HG03135 (cell line): ENCODE results near the gene EID2.
A peak's percentile ranks its signal among the peaks of the same experiment; 100 is the strongest.

Experiments
- ATAC-seq: cut with Tn5 transposase; IDR thresholded peaks from one replicate; pipeline ENCODE4 v1.9.1; 2021; ENCODE audit warnings: mild to moderate bottlenecking, moderate library complexity; ENCODE audit not compliant: unreplicated experiment

The EID2 gene

DNA sequence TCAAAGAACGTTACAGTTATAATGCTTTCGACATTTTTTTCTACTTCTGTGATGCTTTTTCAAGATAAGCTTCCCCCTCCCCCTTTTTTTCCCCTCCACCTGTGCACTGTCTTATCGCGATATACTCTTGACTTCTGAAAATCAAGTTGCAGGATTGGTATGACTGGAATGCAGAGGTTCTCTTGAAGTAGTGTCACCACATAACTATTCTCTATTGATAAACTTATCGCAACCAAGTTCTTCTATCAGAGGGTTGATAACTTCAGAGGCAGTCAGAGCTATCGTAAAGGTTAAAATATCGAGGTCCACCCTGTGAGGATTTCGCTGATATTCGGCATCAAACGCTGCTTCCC is 820 bp downstream of the EID2 start:
- ATAC-seq, result peak; percentile 13

DNA sequence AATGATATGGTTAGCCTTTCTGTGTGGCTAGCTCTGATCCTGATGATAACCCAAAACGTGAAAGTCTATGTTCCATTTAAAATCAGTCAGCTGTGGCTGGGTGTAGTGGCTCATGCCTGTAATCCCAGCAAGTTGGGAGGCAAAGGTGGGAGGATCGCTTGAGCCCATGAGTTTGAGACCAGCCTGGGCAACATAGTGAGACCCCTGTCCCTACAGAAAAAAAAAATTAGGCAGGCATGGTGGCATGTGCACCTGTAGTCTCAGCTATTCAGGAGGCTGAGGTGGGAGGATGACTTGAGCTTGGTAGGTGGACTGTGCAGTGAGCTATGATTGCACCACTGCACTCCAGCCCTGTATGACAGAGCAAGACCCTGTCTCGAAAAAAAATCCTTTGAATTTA is 6.2 kb downstream of the EID2 start:
- no peak for ATAC-seq

DNA sequence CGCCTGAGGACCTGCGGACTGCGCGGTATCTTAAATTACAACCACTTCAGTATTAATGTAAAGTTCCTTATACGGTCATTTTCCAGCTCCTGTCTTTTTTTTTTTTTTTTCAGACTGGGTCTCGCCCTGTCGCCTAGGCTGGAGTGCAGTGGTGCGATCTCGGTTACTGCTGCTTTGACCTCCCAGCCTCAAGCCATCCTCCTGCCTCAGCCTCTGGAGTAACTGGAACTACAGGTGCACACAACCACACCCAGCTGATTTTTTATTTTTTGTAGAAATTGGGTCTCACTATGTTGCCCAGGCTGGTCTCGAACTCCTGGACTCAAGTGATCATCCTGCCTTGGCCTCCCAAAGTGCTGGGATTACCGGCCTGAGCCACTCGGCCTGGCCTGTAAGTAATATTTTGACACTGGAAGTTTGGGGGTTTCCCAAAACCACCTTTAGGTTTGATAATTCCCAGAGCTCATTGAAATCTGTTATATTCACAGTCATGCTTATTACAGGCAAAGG is 6.9 kb downstream of the EID2 start:
- no peak for ATAC-seq

DNA sequence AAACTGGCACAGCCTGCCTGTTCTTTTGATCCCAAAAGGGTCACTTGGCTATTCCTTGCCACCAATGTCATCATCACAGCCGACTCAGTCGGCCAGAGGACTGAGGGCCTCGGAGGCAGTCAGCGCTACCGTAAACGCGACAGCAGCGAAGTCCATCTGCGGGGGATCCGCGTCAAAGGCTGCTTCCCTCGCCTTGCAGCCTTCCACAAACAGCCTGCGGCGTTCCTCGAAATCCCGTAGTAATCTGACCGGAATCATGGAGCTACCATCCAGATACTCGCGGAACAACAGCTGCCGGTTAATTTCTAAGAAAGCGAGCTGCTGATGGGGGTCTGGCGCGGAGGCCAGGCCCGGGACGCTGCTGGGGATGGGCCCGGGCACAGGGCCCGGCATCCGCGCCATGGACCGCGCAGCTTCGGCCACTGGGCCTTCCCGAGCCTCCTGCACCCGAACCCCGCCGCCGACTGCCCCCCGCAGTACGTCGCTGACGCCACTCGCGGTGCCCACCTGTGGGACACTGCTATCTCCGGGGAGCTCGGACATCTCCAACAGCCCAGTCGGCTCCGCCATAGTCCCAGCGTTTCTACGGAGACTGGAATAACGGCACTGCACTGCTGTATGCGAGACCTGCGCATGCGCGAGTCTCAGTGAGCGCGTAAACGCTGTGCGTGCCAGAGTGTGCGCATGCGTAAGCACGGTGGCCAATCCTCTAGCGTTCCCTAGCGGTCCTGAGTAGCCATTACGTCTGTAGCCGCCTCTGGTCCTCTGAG is 7.5 kb downstream of the EID2 start, which contains the start of gene EID2B:
EID2B (minus strand) TSS at position 620 of the 770 bp plus-strand sequence; CDS start at position 570, 50 bp downstream.
- peak; percentile 83 for ATAC-seq

DNA sequence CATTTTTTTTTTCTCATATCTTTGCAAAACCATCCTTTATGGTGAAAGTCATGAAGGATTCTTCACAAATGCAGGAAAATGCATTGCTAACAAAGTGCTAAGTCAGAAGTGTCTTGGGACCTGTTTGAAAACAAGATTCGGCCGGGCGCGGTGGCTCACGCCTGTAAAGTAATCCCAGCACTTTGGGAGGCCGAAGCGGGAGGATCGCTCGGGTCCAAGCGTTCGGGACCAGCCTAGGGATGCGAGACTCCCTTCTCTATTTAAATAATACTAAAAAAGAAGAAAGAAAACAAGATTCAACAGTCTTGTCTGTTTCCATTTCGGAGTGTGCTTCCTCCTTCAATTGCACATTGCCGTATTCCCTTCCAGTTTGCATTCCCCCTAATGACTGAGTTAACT is 8.1 kb downstream of the EID2 start:
- ATAC-seq, result no peak

DNA sequence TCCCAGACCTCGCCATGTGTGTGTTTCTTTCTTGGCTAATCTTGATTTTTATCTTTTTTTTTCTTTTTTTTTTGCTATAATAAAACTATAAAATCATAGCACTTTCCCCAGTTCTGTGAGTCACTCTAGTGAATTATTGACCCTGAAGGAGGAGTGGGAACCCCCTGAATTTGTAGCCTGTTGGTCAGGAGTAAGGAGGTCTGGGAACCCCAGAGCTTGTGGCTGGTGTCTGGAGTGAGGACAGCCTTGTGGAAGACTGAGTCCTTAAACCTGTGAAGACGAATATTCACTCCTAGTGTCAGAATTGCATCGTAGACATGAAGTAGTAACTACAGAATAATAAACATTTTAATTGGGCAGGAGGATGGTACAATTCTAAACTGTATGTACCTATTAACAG is 14.8 kb downstream of the EID2 start:
- no peak for ATAC-seq

DNA sequence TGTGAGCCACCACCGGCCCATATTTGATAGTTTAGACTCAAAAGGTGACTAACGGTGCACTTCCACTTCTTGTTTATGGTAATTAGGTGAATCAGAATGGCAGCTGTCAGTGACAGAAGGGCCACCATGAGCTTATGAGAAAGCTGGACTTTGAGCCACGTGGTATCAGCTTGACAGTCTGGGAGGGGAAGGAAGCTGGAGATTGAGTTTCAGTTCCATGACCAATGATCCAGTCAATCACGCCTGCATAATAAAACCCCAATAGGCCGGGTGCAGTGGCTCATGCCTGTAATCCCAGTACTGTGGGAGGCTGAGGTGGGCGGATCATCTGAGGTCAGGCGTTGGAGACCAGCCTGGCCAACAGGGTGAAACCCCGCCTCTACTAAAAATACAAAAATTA is 15.5 kb downstream of the EID2 start:
- ATAC-seq, result no peak

DNA sequence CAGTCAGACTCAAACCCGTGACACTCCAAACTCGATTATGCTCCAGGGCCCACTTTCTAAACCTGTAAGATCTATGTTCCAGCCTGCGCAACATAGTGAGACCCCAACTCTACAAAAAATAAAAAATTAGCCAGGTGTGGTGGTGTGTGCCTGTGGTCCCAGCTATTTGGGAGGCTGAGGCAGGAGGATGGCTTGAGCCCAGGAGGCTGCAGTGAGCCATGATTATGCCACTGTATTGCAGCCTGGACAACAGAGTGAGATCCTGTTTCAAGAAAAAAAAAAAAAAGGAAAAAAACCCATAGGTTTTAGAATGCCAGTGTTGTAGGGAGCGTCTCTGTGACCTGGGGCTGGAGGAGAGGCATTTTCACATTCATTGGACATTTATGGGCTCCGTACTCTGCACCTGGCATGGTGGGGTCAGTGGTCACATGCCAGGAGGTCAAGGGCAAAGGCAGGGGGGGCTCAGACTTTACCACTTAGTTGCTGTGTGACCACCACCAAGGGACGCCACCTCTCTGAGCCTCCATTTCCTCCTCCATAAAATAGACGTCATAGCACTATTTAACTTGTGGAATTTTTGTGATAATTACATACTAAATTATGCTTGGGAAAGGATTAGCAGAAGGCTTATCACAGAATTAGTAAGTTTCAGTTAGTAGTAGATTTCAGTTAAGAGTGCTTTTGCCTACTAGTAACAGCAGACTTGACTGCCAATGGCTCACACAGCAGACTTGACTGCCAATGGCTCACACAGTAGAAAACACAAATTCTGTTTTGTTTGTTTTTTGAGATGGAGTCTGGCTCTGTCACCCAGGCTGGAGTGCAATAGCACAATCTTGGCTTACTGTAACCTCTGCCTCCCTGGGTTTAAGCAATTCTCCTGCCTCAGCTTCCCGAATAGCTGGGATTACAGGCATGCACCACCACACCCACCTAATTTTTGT is 19.1 kb downstream of the EID2 start:
- no peak for ATAC-seq

DNA sequence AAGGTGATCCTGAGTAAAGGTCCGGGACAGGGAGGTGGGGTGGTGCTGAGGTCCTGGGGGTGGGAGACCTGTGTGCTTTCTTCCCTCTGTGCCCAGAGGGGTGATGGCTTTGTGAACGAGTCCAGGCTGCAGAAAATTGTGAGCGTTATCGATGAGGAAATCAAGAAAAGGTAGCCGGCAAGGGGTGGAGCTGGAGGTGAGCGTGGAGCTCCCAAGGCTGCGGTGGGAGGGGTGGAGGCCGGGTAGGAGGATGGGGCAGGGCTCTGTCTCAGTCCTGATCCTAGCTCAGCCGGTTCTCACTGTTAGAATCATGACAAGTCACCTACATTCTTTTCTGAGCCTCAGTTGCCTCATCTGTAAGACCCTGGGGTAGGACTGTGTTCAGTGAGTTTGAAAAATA is 21.0 kb downstream of the EID2 start:
- ATAC-seq, result no peak

DNA sequence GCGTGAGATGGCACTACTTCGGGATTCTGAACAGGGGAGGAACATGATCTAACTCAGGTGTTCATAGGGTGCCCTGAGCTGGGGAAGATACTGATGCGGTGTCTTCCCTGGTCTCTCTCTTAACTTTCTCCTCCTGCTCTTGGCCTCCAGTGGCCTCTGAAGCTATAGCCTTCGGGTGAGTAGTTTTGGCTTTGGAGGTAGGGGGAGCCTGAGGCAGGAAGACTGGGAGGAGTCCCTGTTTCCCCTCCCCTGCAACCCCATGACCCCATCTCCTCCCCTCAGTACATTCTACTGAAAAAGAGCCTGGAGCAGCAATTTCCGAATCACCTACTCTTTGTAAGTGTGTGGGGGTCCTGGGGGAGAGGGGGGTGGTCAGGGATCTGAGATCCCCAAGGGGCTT is 21.5 kb downstream of the EID2 start:
- no peak for ATAC-seq

DNA sequence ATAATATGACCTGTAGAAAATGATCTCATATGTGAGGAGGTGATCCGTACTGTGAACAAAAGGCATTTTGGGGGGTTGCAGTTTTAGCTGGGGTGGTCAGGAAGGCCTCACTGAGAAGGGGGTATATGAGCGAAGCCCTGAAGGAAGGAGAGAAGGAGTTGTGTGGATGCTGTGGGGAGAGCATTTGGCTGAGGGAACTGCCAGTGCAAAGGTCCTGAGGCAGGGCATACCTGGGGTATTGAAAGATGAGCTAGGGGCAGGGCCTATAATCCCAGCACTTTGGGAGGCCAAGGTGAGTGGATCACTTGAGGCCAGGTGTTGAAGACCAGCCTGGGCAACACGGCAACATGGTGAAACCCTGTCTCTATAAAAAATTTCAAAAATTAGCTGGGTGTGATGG is 22.5 kb downstream of the EID2 start:
- no peak for ATAC-seq

DNA sequence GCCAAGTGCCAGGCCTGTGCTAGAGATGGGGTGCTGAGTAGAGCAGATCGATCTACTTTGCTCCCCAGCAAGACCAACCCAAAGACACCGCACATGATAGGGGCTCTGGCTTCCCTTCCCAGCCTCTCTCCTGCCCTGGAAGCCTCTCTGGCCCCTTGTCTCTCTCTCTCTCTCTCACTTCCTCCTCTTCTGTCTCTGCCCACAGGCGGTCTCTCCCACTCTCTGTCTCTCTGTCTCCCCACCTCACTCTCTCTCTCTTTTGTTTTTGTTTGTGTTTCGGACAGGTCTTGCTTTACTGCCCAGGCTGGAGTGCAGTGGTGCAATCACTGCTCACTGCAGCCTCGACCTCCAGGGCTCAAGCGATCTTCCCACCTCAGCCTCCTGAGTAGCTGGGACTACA is 23.7 kb downstream of the EID2 start:
- ATAC-seq, result no peak

DNA sequence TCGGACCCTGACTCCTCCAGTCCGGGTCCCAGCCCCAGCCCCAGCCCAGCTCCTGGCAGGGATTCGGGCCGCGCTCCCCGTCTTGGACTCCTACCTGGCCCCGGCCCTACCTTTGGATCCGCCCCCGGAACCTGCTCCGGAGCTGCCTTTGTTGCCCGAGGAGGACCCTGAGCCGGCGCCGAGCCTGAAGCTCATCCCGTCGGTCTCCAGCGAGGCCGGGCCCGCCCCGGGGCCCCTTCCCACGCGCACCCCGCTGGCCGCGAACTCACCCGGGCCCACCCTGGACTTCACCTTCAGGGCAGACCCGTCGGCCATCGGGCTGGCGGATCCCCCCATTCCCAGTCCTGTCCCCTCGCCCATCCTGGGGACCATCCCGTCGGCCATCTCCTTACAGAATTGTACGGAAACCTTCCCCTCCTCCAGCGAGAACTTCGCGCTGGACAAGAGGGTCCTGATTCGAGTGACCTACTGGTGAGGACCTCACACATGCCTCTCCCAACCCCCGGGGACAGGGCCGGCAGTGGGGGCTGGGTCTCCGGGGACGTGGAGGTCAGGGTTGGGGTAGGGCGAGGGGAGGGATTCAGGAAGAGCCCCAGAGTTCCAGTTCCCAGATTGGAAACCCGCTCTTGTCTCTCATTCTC is 24.3 kb downstream of the EID2 start:
- ATAC-seq, result no peak

DNA sequence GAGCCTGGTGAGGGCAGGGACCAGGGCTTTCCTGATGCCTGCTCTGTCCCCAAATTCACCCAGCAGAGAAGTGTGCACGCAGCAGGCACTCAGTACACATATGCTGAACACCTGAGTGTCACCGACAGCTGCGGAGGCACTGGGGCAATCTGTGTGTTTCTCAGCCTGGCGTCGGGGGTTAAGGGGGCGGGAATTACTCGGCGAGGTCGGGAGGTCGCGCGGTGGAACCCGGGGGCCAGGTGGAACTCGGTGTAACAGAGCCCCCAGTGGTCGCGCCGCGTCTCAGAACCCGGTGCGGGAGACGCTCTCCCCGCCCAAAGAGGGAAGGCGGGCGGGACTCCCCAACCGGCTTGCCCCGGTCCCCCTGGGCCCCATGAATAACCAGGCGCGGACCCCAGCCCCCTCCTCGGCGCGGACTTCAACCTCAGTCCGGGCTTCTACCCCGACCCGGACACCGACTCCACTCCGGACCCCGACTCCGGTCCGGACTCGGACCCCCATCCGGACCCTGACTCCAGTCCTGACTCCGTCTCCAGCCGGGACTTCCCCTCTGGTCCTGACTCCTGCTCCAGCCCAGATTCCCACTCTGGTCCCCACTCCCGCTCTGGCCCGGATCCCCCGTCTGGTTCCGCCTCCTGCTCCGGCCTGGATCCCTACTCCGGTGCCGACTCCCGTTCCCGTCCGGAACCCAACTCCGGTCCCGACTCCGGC is 25.0 kb downstream of the EID2 start, which contains the start of gene SELENOV:
SELENOV (plus strand) TSS at position 300 of the 711 bp plus-strand sequence; CDS start at position 374, 74 bp downstream.
- no peak for ATAC-seq

DNA sequence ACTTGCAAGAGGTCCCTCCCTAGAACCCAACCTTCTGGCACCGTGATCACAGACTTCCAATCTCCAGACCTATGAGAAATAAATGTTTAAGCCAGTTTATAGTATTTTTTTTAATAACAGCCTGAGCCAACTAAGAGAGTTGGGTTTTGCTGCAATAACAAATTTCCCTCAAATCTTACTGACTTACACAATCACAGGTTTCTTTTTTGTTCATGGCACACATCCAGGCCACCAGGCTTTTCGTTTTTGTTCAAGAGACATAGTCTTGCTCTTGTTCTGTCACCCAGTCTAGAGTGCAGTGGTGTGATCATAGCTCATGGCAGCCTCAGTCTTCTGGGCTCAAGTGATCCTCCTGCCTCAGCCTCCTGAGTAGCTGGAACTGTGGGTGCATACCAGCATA is 27.0 kb downstream of the EID2 start:
- ATAC-seq, result no peak

DNA sequence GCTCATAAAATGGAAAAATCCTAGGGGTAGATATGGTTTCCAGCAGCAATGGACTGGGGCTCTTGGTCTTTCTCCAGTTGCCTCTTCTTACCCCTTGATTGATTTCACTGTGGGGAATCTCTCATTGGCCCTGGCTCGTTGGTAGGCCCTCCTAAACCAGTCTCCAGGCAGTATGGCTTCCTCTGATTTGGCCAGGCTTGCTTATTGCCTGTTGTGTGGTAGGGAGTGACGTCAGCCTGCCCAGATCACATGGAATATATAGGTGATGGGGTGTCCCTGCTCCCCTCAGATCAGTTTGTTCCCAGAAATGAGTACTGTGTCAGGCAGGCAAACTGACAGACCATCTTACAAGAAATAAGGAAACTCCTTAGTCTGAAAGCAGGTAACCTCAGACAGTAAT is 30.7 kb downstream of the EID2 start:
- no peak for ATAC-seq

DNA sequence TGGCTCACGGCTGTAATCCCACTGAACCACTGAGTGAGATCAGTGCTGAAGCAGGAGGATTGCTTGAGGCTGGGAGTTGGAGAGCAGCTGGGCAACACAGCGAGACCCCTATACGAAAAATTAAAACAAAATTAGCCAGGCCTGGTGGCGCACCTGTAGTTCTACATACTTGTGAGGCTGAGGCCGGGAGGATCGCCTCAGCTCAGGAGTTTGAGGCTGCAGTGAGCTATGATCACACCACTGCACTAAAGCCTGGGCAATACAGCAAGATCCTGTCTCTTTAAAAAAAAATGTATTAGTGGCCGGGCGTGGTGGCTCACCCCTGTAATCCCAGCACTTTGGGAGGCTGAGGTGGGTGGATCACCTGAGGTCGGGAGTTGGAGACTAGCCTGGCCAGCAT is 31.3 kb downstream of the EID2 start:
- no peak for ATAC-seq

DNA sequence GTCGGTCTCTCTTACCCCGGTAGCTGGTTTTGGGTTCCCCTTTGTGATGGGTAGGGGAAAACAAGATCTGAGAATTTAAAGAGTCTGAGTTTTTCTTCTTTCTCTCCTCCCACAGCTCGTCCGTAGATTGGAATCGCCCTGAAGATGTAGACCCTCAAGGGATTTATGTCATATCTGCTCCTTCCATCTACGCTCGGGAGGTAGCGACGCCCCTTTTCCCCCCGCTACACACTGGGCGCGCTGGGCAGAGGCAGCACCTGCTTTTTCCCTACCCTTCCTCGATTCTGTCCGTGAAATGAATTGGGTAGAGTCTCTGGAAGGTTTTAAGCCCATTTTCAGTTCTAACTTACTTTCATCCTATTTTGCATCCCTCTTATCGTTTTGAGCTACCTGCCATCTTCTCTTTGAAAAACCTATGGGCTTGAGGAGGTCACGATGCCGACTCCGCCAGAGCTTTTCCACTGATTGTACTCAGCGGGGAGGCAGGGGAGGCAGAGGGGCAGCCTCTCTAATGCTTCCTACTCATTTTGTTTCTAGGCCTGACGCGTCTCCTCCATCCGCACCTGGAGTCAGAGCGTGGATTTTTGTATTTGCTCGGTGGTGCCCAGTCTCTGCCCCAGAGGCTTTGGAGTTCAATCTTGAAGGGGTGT is 32.1 kb downstream of the EID2 start:
- ATAC-seq, result no peak

DNA sequence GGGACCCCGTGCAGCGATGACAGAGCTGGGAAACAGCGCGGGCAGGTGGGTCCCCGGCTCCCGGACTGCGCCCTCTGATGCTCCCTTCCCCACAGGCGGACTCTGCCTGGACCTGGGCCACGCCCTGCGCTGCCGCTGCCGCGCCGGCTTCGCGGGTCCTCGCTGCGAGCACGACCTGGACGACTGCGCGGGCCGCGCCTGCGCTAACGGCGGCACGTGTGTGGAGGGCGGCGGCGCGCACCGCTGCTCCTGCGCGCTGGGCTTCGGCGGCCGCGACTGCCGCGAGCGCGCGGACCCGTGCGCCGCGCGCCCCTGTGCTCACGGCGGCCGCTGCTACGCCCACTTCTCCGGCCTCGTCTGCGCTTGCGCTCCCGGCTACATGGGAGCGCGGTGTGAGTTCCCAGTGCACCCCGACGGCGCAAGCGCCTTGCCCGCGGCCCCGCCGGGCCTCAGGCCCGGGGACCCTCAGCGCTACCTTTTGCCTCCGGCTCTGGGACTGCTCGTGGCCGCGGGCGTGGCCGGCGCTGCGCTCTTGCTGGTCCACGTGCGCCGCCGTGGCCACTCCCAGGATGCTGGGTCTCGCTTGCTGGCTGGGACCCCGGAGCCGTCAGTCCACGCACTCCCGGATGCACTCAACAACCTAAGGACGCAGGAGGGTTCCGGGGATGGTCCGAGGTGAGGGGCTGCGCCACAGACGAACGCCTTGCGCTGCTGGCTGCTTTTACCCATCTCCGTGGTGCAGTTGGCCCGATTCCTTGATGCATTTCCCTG is 32.8 kb downstream of the EID2 start:
- ATAC-seq, result no peak

DNA sequence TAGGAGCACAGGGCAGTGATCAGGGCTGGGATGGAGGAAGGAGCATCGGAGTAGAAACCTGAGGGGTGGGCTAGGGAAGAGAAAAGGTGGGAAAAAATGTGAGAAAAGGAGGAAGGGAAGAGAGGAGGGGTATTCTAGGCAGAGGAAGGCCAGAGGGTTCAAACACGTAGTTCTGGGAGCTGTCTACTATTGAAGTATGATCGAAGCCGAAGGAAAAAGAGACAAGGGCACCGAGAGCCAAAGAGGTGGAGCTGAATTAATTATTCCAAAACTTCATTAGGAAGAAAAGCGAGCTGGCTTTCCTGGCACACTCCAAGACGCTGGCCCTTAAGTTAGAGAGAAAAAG is 33.4 kb downstream of the EID2 start:
- no peak for ATAC-seq
